MG63 (cell line): ENCODE measurements around the gene GMDS. TPM values are rescaled to one million over a fixed set of nuclear protein-coding genes. Genes with fewer than 3 reads are reported as not detected.
"Not testable (repeated sequence)": the region's sequence is repeated elsewhere in the genome, so short reads cannot be mapped to it uniquely, and the experiment has no call there.

ENCODE experiments used
- DNase-seq: peaks from one replicate; pipeline ENCODE4 v3.0.0-alpha.2; 2020
- H3K27me3 ChIP-seq: fragments of 250-450 bp; sonication (Bioruptor Pico); 2 replicates; pipeline ENCODE4 v1.5.1; 2020; ENCODE audit warnings: mild to moderate bottlenecking, moderate library complexity
- H3K36me3 ChIP-seq: fragments of 250-450 bp; sonication (Bioruptor Pico); 2 replicates; pipeline ENCODE4 v1.5.1; 2020; ENCODE audit warnings: mild to moderate bottlenecking, moderate library complexity
- H3K4me3 ChIP-seq: fragments of 250-450 bp; sonication (Bioruptor Pico); 2 replicates; pipeline ENCODE4 v1.5.1; 2020; ENCODE audit warnings: mild to moderate bottlenecking, moderate library complexity
- H3K9me3 ChIP-seq: fragments of 250-450 bp; sonication (Bioruptor Pico); 2 replicates; pipeline ENCODE4 v1.5.1; 2020; ENCODE audit warnings: mild to moderate bottlenecking, moderate library complexity
- total RNA-seq: library from RNA; depleted of rRNA; stranded (reverse); fragments of >200 nt; shearing (Covaris generic); gene quantifications from 2 replicates; pipeline ENCODE4 v1.2.3, GENCODE V29; 2014; ENCODE audit warnings: low replicate concordance

The GMDS gene
- total RNA-seq, 1 experiment from 2014 or later = 1.8 TPM

- no peaks in the 10 kb centered on the region for H3K36me3 ChIP-seq
- no peak overlapping the region for H3K4me3 ChIP-seq
- H3K27me3 ChIP-seq = no peaks in the 10 kb centered on the region
- H3K9me3 ChIP-seq = no peaks in the 10 kb centered on the region
- DNase-seq = no peak
These were observed 574.5 kb downstream of the GMDS start for GRCh38 chr6:1670711-1671462.

- Histone ChIP-seq H3K4me3 (no peak overlapping the region), H3K9me3 (no peaks in the 10 kb centered on the region), H3K27me3 (no peaks in the 10 kb centered on the region), H3K36me3 (no peaks in the 10 kb centered on the region)
- no peak for DNase-seq
These were observed 575.4 kb downstream of the GMDS start for GRCh38 chr6:1669996-1670395.

DNA sequence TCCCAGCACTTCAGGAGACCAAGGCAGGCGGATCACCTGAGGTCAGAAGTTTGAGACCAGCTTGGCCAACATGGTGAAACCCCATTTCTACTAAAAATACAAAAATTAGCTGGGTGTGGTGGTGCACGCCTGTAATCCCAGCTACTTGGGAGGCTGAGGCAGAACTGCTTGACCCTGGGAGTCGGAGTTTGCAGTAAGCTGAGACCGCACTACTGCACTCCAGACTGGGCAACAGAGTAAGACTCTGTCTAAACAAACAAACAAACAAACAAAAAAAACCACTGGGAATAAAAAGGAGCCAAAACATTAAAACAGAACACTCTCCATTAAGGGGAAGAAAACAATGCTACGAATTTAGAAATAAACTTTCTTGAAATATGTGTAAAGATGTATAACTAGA is 576.9 kb downstream of the GMDS start:
- DNase-seq, H3K4me3 ChIP-seq, H3K36me3 ChIP-seq, H3K9me3 ChIP-seq, H3K27me3 ChIP-seq: not testable (repeated sequence)

DNA sequence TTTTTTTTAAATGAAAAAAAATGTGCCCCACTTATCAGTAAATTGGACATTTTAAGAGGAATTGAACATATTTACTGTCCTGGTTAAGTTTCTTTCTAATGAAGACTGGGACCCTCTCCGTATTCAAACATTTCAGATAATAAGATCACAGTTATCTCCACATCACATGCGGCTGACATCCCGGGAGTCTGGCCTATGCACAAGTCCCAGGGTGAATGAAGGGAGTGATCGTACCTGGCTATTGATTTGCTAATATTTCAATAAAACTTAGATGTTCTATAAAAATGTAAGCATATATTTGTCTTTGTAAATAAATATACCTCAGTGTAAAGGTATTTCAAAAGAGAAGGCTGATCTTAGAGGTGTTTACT is 577.6 kb downstream of the GMDS start:
- H3K9me3 ChIP-seq = no peaks in the 10 kb centered on the region
- no peak for DNase-seq
- no peak overlapping the region for H3K4me3 ChIP-seq
- H3K36me3 ChIP-seq = no peaks in the 10 kb centered on the region
- no peaks in the 10 kb centered on the region for H3K27me3 ChIP-seq

GRCh38 chr6:1667012-1667804 is 578.2 kb downstream of the GMDS start:
- Histone ChIP-seq H3K36me3 (no peaks in the 10 kb centered on the region), H3K27me3 (no peaks in the 10 kb centered on the region), H3K9me3 (no peaks in the 10 kb centered on the region), H3K4me3 (no peak overlapping the region)
- no peak for DNase-seq

- Histone ChIP-seq H3K9me3 (no peaks in the 10 kb centered on the region), H3K4me3 (no peak overlapping the region), H3K27me3 (no peaks in the 10 kb centered on the region), H3K36me3 (no peaks in the 10 kb centered on the region)
- DNase-seq = no peak
These were observed 580.2 kb downstream of the GMDS start for GRCh38 chr6:1665214-1665613.

GRCh38 chr6:1664329-1664728 is 581.1 kb downstream of the GMDS start:
- H3K36me3 ChIP-seq = no peaks in the 10 kb centered on the region
- H3K9me3 ChIP-seq = no peaks in the 10 kb centered on the region
- DNase-seq = no peak
- no peak overlapping the region for H3K4me3 ChIP-seq
- no peaks in the 10 kb centered on the region for H3K27me3 ChIP-seq

GRCh38 chr6:1663511-1663910 is 581.9 kb downstream of the GMDS start:
- Histone ChIP-seq H3K27me3 (no peaks in the 10 kb centered on the region), H3K4me3 (no peak overlapping the region), H3K36me3 (no peaks in the 10 kb centered on the region), H3K9me3 (no peaks in the 10 kb centered on the region)
- no peak for DNase-seq

DNA sequence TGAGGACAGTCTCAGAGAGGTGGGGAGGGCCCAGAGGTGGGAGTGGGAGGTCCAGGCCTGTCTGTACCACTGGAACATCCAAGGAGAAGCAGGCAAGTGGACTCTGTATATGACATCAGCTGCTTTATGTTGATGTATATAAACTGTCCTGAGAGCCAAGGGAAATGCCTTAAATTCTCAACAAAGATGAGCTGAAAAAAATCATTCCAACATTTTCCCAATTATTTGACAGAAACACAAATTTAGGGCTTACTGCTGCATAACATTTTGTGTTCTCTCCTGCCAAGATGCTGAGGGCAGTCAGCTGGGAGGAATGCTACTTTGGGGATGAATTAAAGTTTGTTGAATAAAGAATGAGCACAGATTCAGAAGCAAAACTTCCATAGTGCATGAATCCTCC is 582.9 kb downstream of the GMDS start:
- no peak overlapping the region for H3K4me3 ChIP-seq
- H3K27me3 ChIP-seq = no peaks in the 10 kb centered on the region
- no peaks in the 10 kb centered on the region for H3K9me3 ChIP-seq
- no peaks in the 10 kb centered on the region for H3K36me3 ChIP-seq
- DNase-seq = no peak

- Histone ChIP-seq H3K9me3 (no peaks in the 10 kb centered on the region), H3K27me3 (no peaks in the 10 kb centered on the region), H3K36me3 (no peaks in the 10 kb centered on the region), H3K4me3 (no peak overlapping the region)
- no peak for DNase-seq
These were observed 585.6 kb downstream of the GMDS start for GRCh38 chr6:1659816-1660215.

DNA sequence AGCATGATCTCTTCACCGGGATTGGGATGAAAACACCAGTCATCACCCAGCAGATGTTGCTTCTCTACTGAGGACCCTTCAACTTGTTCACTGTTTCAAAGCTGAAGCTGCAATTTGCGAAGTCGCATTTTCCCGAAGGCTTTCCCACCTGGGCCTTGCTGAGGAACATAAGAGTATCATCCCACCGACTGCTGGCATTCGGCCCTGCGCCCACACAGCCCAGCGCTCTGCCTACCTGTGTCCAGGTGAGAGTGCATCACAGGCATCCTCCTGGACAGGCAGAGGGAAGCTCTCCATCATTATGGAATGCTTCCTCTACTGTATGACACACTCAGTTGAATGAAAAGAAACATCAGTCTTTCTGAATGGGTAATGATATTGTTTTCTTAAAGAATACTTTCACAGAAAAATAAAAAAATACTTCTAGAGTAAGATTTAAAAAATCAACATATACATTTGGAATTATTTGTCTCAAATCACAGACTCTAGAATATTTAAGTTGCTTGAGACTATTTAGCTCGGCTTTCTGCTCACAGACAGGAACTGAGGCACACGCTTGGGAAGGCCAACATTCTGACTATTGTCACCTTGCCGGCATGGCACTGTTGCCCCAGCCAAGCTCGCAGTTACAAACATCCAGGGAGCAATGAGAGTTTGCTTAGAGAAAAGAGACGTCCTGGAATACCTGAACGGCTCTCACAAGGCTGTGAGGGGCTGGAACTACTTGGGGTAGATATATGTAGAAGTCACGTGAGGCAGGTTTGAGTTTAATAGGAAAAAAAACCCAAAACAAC is 587.0 kb downstream of the GMDS start:
- H3K9me3 ChIP-seq = no peaks in the 10 kb centered on the region
- H3K36me3 ChIP-seq = no peaks in the 10 kb centered on the region
- H3K4me3 ChIP-seq = no peak overlapping the region
- no peaks in the 10 kb centered on the region for H3K27me3 ChIP-seq
- DNase-seq = no peak

DNA sequence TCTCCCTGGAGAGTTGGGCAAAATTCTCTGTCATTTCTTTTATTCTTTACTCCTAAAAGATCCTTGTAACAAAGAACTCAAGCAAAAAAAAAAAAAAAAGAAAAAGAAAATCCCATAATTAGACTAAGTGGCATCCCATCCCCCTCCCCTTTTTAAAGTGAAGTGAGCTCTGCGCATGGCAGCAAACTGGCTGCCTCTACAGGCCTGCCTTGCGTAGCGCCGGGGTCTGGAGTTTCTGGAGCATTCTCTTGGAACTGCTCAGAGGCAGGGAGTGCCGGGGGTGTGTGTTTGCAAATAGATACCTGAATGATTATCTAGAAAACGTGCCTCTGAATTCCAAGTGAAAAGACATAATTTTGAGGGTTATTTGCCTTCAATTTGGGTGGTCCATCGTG is 587.6 kb downstream of the GMDS start:
- no peak for DNase-seq
- Histone ChIP-seq H3K36me3 (no peaks in the 10 kb centered on the region), H3K4me3 (no peak overlapping the region), H3K27me3 (no peaks in the 10 kb centered on the region), H3K9me3 (no peaks in the 10 kb centered on the region)

GRCh38 chr6:1657116-1657770 is 588.2 kb downstream of the GMDS start:
- no peaks in the 10 kb centered on the region for H3K36me3 ChIP-seq
- no peaks in the 10 kb centered on the region for H3K27me3 ChIP-seq
- H3K9me3 ChIP-seq = no peaks in the 10 kb centered on the region
- H3K4me3 ChIP-seq = no peak overlapping the region
- no peak for DNase-seq

- DNase-seq = no peak
These were observed 591.4 kb downstream of the GMDS start for GRCh38 chr6:1654054-1654453.

GRCh38 chr6:1652842-1653241 is 592.6 kb downstream of the GMDS start:
- Histone ChIP-seq H3K36me3 (no peaks in the 10 kb centered on the region), H3K9me3 (no peaks in the 10 kb centered on the region), H3K4me3 (no peak overlapping the region), H3K27me3 (no peaks in the 10 kb centered on the region)
- DNase-seq = no peak

More at GRCh38 chr6:1654054-1654453, 591.4 kb downstream of the GMDS start:
- Histone ChIP-seq H3K9me3 (no peaks in the 10 kb centered on the region), H3K4me3 (no peak overlapping the region), H3K36me3 (no peaks in the 10 kb centered on the region), H3K27me3 (no peaks in the 10 kb centered on the region)

- no peaks in the 10 kb centered on the region for H3K27me3 ChIP-seq
- no peaks in the 10 kb centered on the region for H3K9me3 ChIP-seq
- H3K4me3 ChIP-seq = no peak overlapping the region
- H3K36me3 ChIP-seq = no peaks in the 10 kb centered on the region
- no peak for DNase-seq
These were observed 594.0 kb downstream of the GMDS start for GRCh38 chr6:1651362-1651761.
